Fibroblast of lung (primary cell): ENCODE measurements around the gene SCGB3A2. TPM values are rescaled to one million over a fixed set of nuclear protein-coding genes. Genes with fewer than 3 reads are reported as not detected.

Source experiments
- DNase-seq, 2 donors: peaks; one replicate each; pipeline versions ENCODE4 v3.0.0 to v3.0.0-alpha.2; 2010; ENCODE audit warnings: low read depth in 2 of 2
- H2AFZ ChIP-seq: 2 replicates; pipeline ENCODE4 v1.5.1; 2012; ENCODE audit warnings: low read length, control low read depth, inconsistent platforms
- H3K27ac ChIP-seq: 2 replicates; pipeline ENCODE4 v1.5.1; 2011; ENCODE audit warnings: low read length, control low read depth; ENCODE audit not compliant: insufficient read depth
- H3K27me3 ChIP-seq: 2 replicates; pipeline ENCODE4 v1.5.1; 2011; ENCODE audit warnings: mild to moderate bottlenecking, low read length; ENCODE audit not compliant: control insufficient read depth, insufficient read depth
- H3K36me3 ChIP-seq: 2 replicates; pipeline ENCODE4 v1.5.1; 2011; ENCODE audit warnings: low read length; ENCODE audit not compliant: control insufficient read depth, insufficient read depth
- H3K4me1 ChIP-seq: 2 replicates; pipeline ENCODE4 v1.5.1; 2011; ENCODE audit warnings: low read length; ENCODE audit not compliant: control insufficient read depth, insufficient read depth; ENCODE audit errors: extremely low read depth
- H3K4me2 ChIP-seq: 2 replicates; pipeline ENCODE4 v1.5.1; 2011; ENCODE audit warnings: low read length, control low read depth; ENCODE audit not compliant: insufficient read depth; ENCODE audit errors: extremely low read depth
- H3K4me3 ChIP-seq, 4 experiments: fragments of 200-600 bp in 1 of 4; sonication (generic) in 1 of 4; replicated peaks in 1 of 4; 2 replicates each; pipeline ENCODE4 v1.5.1; 2011 to 2016; ENCODE audit warnings: low read length in 4 of 4, low read depth in 3 of 4, mild to moderate bottlenecking in 3 of 4, control low read depth in 2 of 4, inconsistent platforms in 1 of 4, mixed read lengths in 1 of 4; ENCODE audit not compliant: insufficient read depth in 1 of 4; ENCODE audit errors: control extremely low read depth in 1 of 4
- H3K79me2 ChIP-seq: 2 replicates; pipeline ENCODE4 v1.5.1; 2012; ENCODE audit warnings: mild to moderate bottlenecking, low read length, inconsistent platforms; ENCODE audit not compliant: control insufficient read depth, insufficient read depth
- H3K9ac ChIP-seq: 2 replicates; pipeline ENCODE4 v1.5.1; 2011; ENCODE audit warnings: mild to moderate bottlenecking, low read length, control low read depth; ENCODE audit not compliant: insufficient read depth
- H3K9me3 ChIP-seq: 2 replicates; pipeline ENCODE4 v1.5.1; 2012; ENCODE audit warnings: low read depth, low read length; ENCODE audit not compliant: control insufficient read depth, insufficient read depth
- H4K20me1 ChIP-seq: 2 replicates; pipeline ENCODE4 v1.5.1; 2011; ENCODE audit warnings: low read length; ENCODE audit not compliant: control insufficient read depth, insufficient read depth; ENCODE audit errors: extremely low read depth
- CTCF ChIP-seq, 2 donors: IDR thresholded peaks in 1 of 2; conservative IDR thresholded peaks in 1 of 2; 1 replicate in 1 of 2; 2 replicates in 1 of 2; pipeline ENCODE4 v1.5.1; 2011 to 2012; ENCODE audit warnings: low read length in 2 of 2, control low read depth in 1 of 2, inconsistent platforms in 1 of 2, low read depth in 1 of 2, mild to moderate bottlenecking in 1 of 2
- EZH2 ChIP-seq: IDR thresholded peaks from 2 replicates; pipeline ENCODE4 v1.5.1; 2012; ENCODE audit warnings: low read length, control low read depth, mild to moderate bottlenecking; ENCODE audit errors: missing control alignments
- polyA plus RNA-seq, 2 donors: library from polyadenylated mRNA; depleted of rRNA in 1 of 2; stranded (reverse) in 1 of 2; unstranded in 1 of 2; fragments of >200 nt; gene quantifications; 2 replicates each; pipeline ENCODE4 v1.2.1, GENCODE V29; 2011 to 2012; ENCODE audit warnings: missing spikeins in 1 of 2
- total RNA-seq: library from RNA; depleted of rRNA; stranded (reverse); fragments of >200 nt; gene quantifications from 2 replicates; pipeline ENCODE4 v1.2.1, GENCODE V29; 2014

The SCGB3A2 gene
- total and polyA plus RNA-seq, 2 donors (not counting 1 experiment from before 2014, with no cell fraction given) = not detected

GRCh38 chr5:147882586-147883313 lies 4.2 kb downstream of the SCGB3A2 start:
- Histone ChIP-seq H4K20me1 (no peaks in the 10 kb centered on the region), H2AFZ (no peak overlapping the region), H3K27me3 (no peaks in the 10 kb centered on the region), H3K4me2 (no peak overlapping the region), H3K9ac (no peak overlapping the region), H3K27ac (no peak overlapping the region), H3K4me1 (no peaks in the 10 kb centered on the region), H3K79me2 (no peaks in the 10 kb centered on the region), H3K36me3 (no peaks in the 10 kb centered on the region), H3K4me3 (no peak overlapping the region), H3K9me3 (no peaks in the 10 kb centered on the region)
- TF ChIP-seq EZH2 (no peak), CTCF (conservative IDR thresholded peaks at IDR 0.05 in 1 of 2, IDR thresholded peaks at IDR 0.05 in 1 of 2; ENCODE audit: low read depth in 1 of 2, low read length in 2 of 2) (no peak)
- peak in 1 of 2 donors; percentile 61 for DNase-seq

GRCh38 chr5:147887026-147887627 lies 8.6 kb downstream of the SCGB3A2 start:
- H2AFZ ChIP-seq = no peak overlapping the region
- no peaks in the 10 kb centered on the region for H3K4me1 ChIP-seq
- H3K27me3 ChIP-seq = no peaks in the 10 kb centered on the region
- no peak for TF ChIP-seq EZH2
- TF ChIP-seq CTCF (conservative IDR thresholded peaks at IDR 0.05 in 1 of 2, IDR thresholded peaks at IDR 0.05 in 1 of 2; ENCODE audit: low read depth in 1 of 2, low read length in 2 of 2) = peak; percentile 25 to 65
- H3K9me3 ChIP-seq = no peaks in the 10 kb centered on the region
- no peaks in the 10 kb centered on the region for H4K20me1 ChIP-seq
- H3K79me2 ChIP-seq = no peaks in the 10 kb centered on the region
- no peak overlapping the region for H3K9ac ChIP-seq
- H3K4me2 ChIP-seq = no peak overlapping the region
- H3K36me3 ChIP-seq = no peaks in the 10 kb centered on the region
- H3K4me3 ChIP-seq = no peak overlapping the region
- peak in 1 of 2 donors; percentile 60 for DNase-seq
- H3K27ac ChIP-seq = no peak overlapping the region

DNA sequence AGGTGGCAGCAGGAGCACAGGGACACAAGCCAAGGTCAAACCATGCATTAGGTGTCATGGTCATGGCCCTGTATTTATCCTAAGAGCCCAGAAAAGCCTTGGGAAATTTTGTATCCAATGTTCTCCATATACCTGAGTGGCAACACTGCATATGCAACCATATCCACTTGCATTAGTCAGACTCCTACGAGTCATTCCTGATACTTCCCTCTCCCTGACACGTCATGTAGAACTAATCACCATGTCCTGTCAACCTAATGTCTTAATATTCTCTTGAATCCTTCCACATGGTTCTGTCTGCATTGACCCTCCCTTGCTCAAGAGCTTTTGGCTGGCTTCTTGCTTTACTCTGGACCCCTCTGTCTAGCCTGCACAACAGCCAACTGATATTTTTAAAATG lies 9.4 kb downstream of the SCGB3A2 start:
- no peak overlapping the region for H3K4me2 ChIP-seq
- no peak overlapping the region for H3K27ac ChIP-seq
- no peaks in the 10 kb centered on the region for H3K36me3 ChIP-seq
- H2AFZ ChIP-seq = no peak overlapping the region
- no peak overlapping the region for H3K4me3 ChIP-seq
- H4K20me1 ChIP-seq = no peaks in the 10 kb centered on the region
- peak in 1 of 2 donors; percentile 57 for DNase-seq
- no peaks in the 10 kb centered on the region for H3K4me1 ChIP-seq
- H3K9me3 ChIP-seq = no peaks in the 10 kb centered on the region
- no peaks in the 10 kb centered on the region for H3K27me3 ChIP-seq
- no peak for TF ChIP-seq EZH2
- no peak for TF ChIP-seq CTCF (conservative IDR thresholded peaks at IDR 0.05 in 1 of 2, IDR thresholded peaks at IDR 0.05 in 1 of 2; ENCODE audit: low read depth in 1 of 2, low read length in 2 of 2)
- no peak overlapping the region for H3K9ac ChIP-seq
- no peaks in the 10 kb centered on the region for H3K79me2 ChIP-seq
